Stimulated activated CD8-positive, alpha-beta memory T cell treated with anti-CD3 and anti-CD28 coated beads, Interleukin-2, amount 100 ng/mL, for 48 hours (primary cell): ENCODE results near the gene TESK1.
"Not testable (repeated sequence)": the region's sequence is repeated elsewhere in the genome, so short reads cannot be mapped to it uniquely, and the experiment has no call there.

ENCODE experiments used
- DNase-seq, 2 donors: peaks; one replicate each; pipeline ENCODE4 v3.0.0-alpha.2; 2020; ENCODE audit warnings: low read depth in 2 of 2

The TESK1 gene

GRCh38 chr9:35579130-35579529, 25.9 kb upstream of the TESK1 start:
- DNase-seq, result peak in 1 of 2 donors; percentile 17

GRCh38 chr9:35579659-35580227, 25.3 kb upstream of the TESK1 start:
- DNase-seq, result not testable (repeated sequence)

- DNase-seq, result not testable (repeated sequence)
Observed at GRCh38 chr9:35583521-35583920, 21.5 kb upstream of the TESK1 start.

- DNase-seq, result not testable (repeated sequence)
Observed at GRCh38 chr9:35584681-35585080, 20.4 kb upstream of the TESK1 start.

- not testable (repeated sequence) for DNase-seq
Observed at GRCh38 chr9:35588506-35588905, 16.6 kb upstream of the TESK1 start.

- no peak for DNase-seq
Observed at GRCh38 chr9:35593581-35593980, 11.5 kb upstream of the TESK1 start.

- DNase-seq, result no peak
Observed at GRCh38 chr9:35594471-35594870, 10.6 kb upstream of the TESK1 start.

- not testable (repeated sequence) for DNase-seq
Observed at GRCh38 chr9:35596907-35597306, 8.2 kb upstream of the TESK1 start.

- DNase-seq, result no peak
Observed at GRCh38 chr9:35598866-35599590, 6.0 kb upstream of the TESK1 start.

GRCh38 chr9:35599763-35600604, 5.1 kb upstream of the TESK1 start:
- DNase-seq, result no peak

- DNase-seq, result no peak
Observed at GRCh38 chr9:35603506-35603985, 1.5 kb upstream of the TESK1 start.

GRCh38 chr9:35603986-35604577, 980 bp upstream of the TESK1 start:
- peak; percentile 99 for DNase-seq

GRCh38 chr9:35605351-35606137, 482 bp downstream of the TESK1 start:
- no peak for DNase-seq

- no peak for DNase-seq
Observed at GRCh38 chr9:35606138-35606504, 1.1 kb downstream of the TESK1 start.

GRCh38 chr9:35606726-35607125, 1.7 kb downstream of the TESK1 start:
- no peak for DNase-seq

GRCh38 chr9:35608221-35608620, 3.2 kb downstream of the TESK1 start:
- no peak for DNase-seq

- no peak for DNase-seq
Observed at GRCh38 chr9:35609001-35609819, 4.1 kb downstream of the TESK1 start.

- DNase-seq, result no peak
Observed at GRCh38 chr9:35609820-35610163, 4.7 kb downstream of the TESK1 start.

- peak in 1 of 2 donors; percentile 18 for DNase-seq
Observed at GRCh38 chr9:35611230-35611797, 6.3 kb downstream of the TESK1 start.

GRCh38 chr9:35612066-35612465, 7.0 kb downstream of the TESK1 start:
- DNase-seq, result not testable (repeated sequence)
